DOHH2 (cell line): Measurements from ENCODE around the gene INSIG1.

ENCODE experiments used
- EZH2phosphoT487 ChIP-seq: fragments of 200-600 bp; sonication (generic); IDR thresholded peaks from 2 replicates; pipeline ENCODE4 v1.6.1; 2017; ENCODE audit warnings: borderline replicate concordance, mild to moderate bottlenecking, antibody characterized with exemption, low read length, moderate library complexity, mixed read lengths
- TF ChIP-seq, protein P1 (sequence below): fragments of 200-600 bp; sonication (generic); IDR thresholded peaks from one replicate; pipeline ENCODE4 v1.5.1; 2014; ENCODE audit warnings: antibody characterized with exemption, mild to moderate bottlenecking, low read depth, low read length; ENCODE audit not compliant: poor library complexity, severe bottlenecking

DNA sequence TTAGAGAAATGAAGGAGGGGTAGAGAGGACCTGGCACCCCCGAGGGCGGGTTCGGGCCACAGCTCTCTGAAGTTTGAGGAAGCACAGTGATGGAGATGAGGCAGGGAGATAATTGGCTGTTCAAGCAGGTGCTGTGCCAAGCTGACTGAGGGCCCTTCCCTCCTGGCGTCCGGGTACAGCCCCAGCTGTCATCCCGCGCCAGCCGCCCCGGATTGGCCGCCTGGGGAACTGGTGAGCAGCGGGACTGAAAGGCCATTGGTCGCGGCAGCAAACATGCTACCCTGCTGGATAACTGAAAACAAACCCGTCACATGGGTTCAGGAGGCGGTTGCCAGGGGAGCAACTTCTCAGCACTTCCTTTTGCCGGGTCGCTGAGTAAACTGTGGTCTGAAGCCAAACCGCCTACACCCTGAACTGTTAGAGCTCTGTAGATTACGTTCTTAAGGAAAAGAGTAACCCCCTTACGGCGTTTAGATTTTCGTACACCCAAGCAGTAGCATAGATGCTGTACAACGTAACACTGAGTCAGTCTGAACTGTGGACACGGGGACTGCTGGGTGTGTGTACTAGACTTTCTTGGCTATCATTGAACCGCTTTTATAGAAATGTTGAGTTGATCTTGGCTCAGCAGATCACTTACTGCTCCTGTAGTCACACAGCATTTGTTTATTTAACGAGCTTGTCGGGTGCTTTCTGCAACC, 1.3 kb downstream of the INSIG1 start:
- TF ChIP-seq, protein P1, sequence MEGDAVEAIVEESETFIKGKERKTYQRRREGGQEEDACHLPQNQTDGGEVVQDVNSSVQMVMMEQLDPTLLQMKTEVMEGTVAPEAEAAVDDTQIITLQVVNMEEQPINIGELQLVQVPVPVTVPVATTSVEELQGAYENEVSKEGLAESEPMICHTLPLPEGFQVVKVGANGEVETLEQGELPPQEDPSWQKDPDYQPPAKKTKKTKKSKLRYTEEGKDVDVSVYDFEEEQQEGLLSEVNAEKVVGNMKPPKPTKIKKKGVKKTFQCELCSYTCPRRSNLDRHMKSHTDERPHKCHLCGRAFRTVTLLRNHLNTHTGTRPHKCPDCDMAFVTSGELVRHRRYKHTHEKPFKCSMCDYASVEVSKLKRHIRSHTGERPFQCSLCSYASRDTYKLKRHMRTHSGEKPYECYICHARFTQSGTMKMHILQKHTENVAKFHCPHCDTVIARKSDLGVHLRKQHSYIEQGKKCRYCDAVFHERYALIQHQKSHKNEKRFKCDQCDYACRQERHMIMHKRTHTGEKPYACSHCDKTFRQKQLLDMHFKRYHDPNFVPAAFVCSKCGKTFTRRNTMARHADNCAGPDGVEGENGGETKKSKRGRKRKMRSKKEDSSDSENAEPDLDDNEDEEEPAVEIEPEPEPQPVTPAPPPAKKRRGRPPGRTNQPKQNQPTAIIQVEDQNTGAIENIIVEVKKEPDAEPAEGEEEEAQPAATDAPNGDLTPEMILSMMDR: no peak
- TF ChIP-seq EZH2phosphoT487: no peak
